HEK293T (cell line): Measurements from ENCODE around the gene PAX2.

Source experiments
- CTCF ChIA-PET: fragments of 350-600 bp; formaldehyde crosslinking; extraction: SDS; loops from one replicate; lab custom pipeline; 2021; ENCODE audit warnings: antibody characterized with exemption, inconsistent platforms; lab: Yijun Ruan, JAX
- POLR2A ChIA-PET: fragments of 350-600 bp; formaldehyde crosslinking; extraction: SDS; loops from one replicate; lab custom pipeline; 2020; ENCODE audit warnings: antibody characterized with exemption, inconsistent platforms; lab: Yijun Ruan, JAX
- DNase-seq: peaks from one replicate; pipeline ENCODE4 v3.0.0; 2012; ENCODE audit warnings: mixed read lengths; ENCODE audit errors: extremely low spot score
- ARNT ChIP-seq: fragments of 450-650 bp; IDR thresholded peaks from 2 replicates; pipeline ENCODE4 v1.6.1; 2017; ENCODE audit warnings: mild to moderate bottlenecking
- BHLHE40 ChIP-seq: fragments of 450-650 bp; IDR thresholded peaks from 2 replicates; pipeline ENCODE4 v1.6.1; 2016; ENCODE audit warnings: mild to moderate bottlenecking, moderate library complexity, borderline replicate concordance
- CTBP1 ChIP-seq: fragments of 450-650 bp; IDR thresholded peaks from 2 replicates; pipeline ENCODE4 v1.6.1; 2016; ENCODE audit warnings: borderline replicate concordance
- ELF4 ChIP-seq: fragments of 450-650 bp; IDR thresholded peaks from 2 replicates; pipeline ENCODE4 v1.6.1; 2017; ENCODE audit warnings: antibody characterized with exemption
- FOXA1 ChIP-seq: fragments of 450-650 bp; IDR thresholded peaks from 2 replicates; pipeline ENCODE4 v1.6.1; 2016; ENCODE audit warnings: mild to moderate bottlenecking
- FOXK2 ChIP-seq: fragments of 450-650 bp; IDR thresholded peaks from 2 replicates; pipeline ENCODE4 v1.6.1; 2016; ENCODE audit warnings: mild to moderate bottlenecking
- FOXM1 ChIP-seq: fragments of 450-650 bp; IDR thresholded peaks from 2 replicates; pipeline ENCODE4 v1.6.1; 2017; ENCODE audit warnings: mild to moderate bottlenecking, borderline replicate concordance
- HDGF ChIP-seq: fragments of 450-650 bp; IDR thresholded peaks from 2 replicates; pipeline ENCODE4 v1.6.1; 2017; ENCODE audit warnings: antibody characterized with exemption, borderline replicate concordance
- L3MBTL2 ChIP-seq: fragments of 450-650 bp; conservative IDR thresholded peaks from 2 replicates; pipeline ENCODE4 v1.6.1; 2016; ENCODE audit warnings: mild to moderate bottlenecking
- LEF1 ChIP-seq: fragments of 450-650 bp; IDR thresholded peaks from 2 replicates; pipeline ENCODE4 v1.6.1; 2017; ENCODE audit warnings: mild to moderate bottlenecking, borderline replicate concordance
- NFRKB ChIP-seq: fragments of 450-650 bp; IDR thresholded peaks from 2 replicates; pipeline ENCODE4 v1.6.1; 2016; ENCODE audit warnings: mild to moderate bottlenecking, moderate library complexity
- SP1 ChIP-seq: fragments of 450-650 bp; IDR thresholded peaks from 2 replicates; pipeline ENCODE4 v1.6.1; 2017
- SUZ12 ChIP-seq: fragments of 450-650 bp; IDR thresholded peaks from 2 replicates; pipeline ENCODE4 v1.6.1; 2016; ENCODE audit warnings: mild to moderate bottlenecking
- TARDBP ChIP-seq: fragments of 450-650 bp; IDR thresholded peaks from 2 replicates; pipeline ENCODE4 v1.6.1; 2016
- ZNF384 ChIP-seq: fragments of 450-650 bp; IDR thresholded peaks from 2 replicates; pipeline ENCODE4 v1.6.1; 2016
- TF ChIP-seq, protein P1 (sequence below): fragments of 450-650 bp; IDR thresholded peaks from 2 replicates; pipeline ENCODE4 v1.6.1; 2016

The PAX2 gene

DNA sequence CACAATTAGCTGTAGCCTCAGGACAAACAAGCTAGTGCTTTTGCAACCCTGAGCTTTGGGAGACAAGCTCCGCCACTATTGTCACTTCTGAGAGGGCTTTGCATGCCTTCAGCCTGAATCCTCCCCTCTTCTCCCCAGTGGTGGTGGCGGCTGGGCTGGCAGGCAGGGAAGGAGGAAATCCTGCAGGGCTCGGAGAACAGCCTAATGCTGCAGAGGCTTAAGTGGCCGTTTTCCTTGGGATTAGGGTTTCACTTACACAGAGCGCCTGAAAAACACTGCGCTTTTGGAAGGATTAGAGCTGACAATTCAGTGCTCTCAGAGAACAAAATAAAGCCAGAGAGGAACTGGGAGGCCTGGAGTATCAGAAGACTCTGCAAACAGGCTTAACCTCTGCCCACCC is 71.3 kb downstream of the PAX2 start:
- CTCF ChIA-PET, result interaction anchor here (1.0 kb wide), 1 partner anchor 59 kb away, joined by 3 read pairs; no protein-coding TSS in a partner anchor

DNA sequence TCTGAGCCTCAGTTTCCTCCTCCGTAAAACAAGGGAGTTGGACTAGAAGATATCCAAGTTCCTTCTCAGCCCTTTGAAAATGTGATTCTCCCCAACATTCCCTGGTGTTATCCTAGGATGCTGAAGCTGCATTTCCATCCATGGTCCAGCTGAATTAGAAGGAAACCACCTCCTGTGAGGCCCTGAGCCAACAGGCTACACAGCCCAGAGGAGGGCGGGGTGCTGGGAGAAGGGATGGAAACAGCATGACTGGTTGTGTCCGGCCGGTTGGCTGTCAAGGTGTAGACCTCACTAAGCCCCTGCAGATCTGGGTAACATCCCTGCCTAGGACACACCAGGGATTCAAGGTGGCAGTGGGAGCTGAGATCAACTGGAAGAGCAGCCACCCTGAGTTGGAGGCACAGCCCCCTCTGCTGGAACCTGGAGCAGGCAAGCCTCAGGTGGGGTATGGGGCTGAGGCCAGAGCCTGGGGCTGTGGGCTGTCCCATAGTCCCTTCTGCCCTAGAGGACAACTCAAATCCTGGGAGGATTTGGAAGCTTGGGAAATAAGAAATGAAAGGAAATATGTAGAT is 72.0 kb downstream of the PAX2 start:
- DNase-seq, result peak; percentile 68
- CTCF ChIA-PET, result interaction anchor here (0.6 kb wide), 1 partner anchor 9 kb away, joined by 4 read pairs; no protein-coding TSS in a partner anchor
- POLR2A ChIA-PET, result no interaction called here
- TF ChIP-seq NFRKB (no peak), HDGF (no peak), FOXA1 (no peak), FOXK2 (no peak)

More for the DNA sequence above, 71.3 kb downstream of the PAX2 start:
- no peak for DNase-seq
- TF ChIP-seq BHLHE40 (no peak), FOXA1 (no peak), NFRKB (no peak), L3MBTL2 (no peak), SP1 (no peak), FOXK2 (no peak), LEF1 (no peak), ZNF384 (no peak), TARDBP (no peak), ARNT (no peak), HDGF (no peak), CTBP1 (no peak)
- TF ChIP-seq, protein P1, sequence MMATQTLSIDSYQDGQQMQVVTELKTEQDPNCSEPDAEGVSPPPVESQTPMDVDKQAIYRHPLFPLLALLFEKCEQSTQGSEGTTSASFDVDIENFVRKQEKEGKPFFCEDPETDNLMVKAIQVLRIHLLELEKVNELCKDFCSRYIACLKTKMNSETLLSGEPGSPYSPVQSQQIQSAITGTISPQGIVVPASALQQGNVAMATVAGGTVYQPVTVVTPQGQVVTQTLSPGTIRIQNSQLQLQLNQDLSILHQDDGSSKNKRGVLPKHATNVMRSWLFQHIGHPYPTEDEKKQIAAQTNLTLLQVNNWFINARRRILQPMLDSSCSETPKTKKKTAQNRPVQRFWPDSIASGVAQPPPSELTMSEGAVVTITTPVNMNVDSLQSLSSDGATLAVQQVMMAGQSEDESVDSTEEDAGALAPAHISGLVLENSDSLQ, result no peak
- POLR2A ChIA-PET, result no interaction called here

DNA sequence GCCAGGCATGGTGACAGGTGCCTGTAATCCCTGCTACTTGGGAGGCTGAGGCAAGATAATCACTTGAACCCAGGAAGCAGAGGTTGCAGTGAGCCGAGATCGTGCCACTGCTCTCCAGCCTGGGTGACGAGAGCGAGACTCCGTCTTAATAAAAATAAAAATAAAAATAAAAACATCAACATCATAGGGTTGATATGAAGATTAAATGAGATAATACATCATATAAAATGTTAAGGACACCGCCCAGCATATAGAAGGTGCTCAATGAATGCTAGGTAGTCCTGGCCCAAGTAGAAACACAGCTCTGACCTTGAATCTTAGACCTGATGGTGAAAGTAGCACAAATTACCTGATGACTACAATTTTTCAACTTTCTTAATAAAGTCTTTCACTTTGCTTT is 74.0 kb downstream of the PAX2 start:
- no peak for DNase-seq
- CTCF ChIA-PET, result no interaction called here
- TF ChIP-seq ARNT (no peak), FOXA1 (no peak), CTBP1 (no peak), L3MBTL2 (no peak), SP1 (no peak), HDGF (no peak), LEF1 (no peak), ZNF384 (no peak), FOXM1 (no peak), NFRKB (no peak), TARDBP (no peak), ELF4 (no peak), FOXK2 (no peak), BHLHE40 (no peak), SUZ12 (no peak)
- TF ChIP-seq, protein P1, result no peak
- POLR2A ChIA-PET, result no interaction called here

DNA sequence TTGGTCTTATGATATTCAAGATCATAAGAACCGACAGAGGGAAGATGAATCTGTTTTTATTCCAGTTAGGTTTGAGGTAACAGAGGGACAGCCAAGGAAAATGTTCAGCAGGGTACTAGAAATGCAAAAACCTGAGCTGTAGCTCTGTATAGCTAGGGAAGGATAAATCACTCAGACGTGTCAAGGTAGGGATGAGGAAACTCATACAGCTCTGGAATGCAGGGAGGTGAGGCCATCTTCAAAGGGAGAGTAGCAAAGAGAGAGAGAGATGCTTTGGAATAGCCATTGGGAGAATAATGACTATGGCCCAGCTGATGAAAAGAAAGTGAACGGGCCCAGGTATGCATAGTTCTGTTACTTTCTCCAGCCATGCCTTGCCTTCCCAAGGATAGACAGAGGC is 77.8 kb downstream of the PAX2 start:
- TF ChIP-seq TARDBP, result no peak
- no peak for TF ChIP-seq ZNF384
- no peak for TF ChIP-seq BHLHE40
- TF ChIP-seq ELF4, result no peak
- TF ChIP-seq FOXM1, result no peak
- DNase-seq, result no peak
- POLR2A ChIA-PET, result no interaction called here
- CTCF ChIA-PET, result interaction anchor here (0.7 to 1.2 kb wide), 2 partner anchors 50 to 55 kb away, joined by 3 to 4 read pairs; no protein-coding TSS in a partner anchor

DNA sequence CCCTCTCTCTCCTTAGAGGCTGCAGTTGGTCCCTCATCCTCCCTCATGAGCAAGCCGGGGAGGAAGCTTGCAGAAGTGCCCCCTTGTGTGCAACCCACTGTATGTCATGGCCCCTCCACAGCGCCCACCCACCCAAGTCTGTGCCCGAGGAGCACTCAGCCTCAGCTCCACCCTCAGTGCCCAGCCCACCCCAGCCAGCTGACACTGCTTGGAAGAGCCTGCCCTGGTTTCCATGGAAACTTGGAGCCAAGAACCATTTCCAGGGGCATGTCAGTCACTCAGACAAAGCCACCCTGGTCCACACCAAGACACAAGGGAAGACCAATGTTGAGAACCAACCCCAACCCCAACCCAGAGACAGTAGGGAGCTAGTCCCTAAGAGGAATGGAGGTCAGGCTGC is 79.5 kb downstream of the PAX2 start:
- POLR2A ChIA-PET, result no interaction called here
- CTCF ChIA-PET, result interaction anchor here (0.5 kb wide), 1 partner anchor 47 kb away, joined by 3 read pairs; no protein-coding TSS in a partner anchor
- no peak for DNase-seq
- no peak for TF ChIP-seq ELF4
- TF ChIP-seq SUZ12, result no peak
- no peak for TF ChIP-seq NFRKB
- no peak for TF ChIP-seq SP1
- no peak for TF ChIP-seq HDGF
- TF ChIP-seq CTBP1, result no peak
- no peak for TF ChIP-seq ARNT

DNA sequence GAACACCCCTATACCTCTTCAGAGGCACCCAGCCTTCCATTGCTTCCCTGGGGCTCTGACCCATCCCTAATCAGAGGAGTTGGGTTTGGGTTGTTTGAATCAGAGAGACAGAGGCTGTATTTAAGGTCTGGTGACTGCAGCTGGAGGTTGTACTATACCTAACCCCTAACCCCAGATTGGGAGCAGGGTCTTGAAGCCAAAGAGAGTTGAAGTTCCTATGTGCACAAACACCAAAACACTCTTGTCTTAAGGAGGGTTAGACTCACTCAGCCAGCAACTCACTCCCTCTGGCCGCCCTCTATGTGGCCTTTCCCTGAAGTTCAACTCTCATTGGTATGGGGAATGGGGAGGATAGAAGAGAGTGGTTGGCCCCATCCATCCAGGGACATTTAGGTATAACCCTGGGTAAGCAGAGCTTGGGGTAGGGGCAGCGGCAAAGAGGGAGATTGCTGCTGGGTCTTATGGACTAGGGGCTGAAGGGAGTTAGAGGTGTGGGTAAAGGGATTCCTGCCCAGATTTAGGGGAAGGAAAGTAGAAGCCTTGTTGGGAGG is 80.0 kb downstream of the PAX2 start:
- CTCF ChIA-PET, result interaction anchor here (0.6 kb wide), 1 partner anchor 10 kb away, joined by 3 read pairs; no protein-coding TSS in a partner anchor

More for the DNA sequence above, 80.0 kb downstream of the PAX2 start:
- POLR2A ChIA-PET, result no interaction called here
- TF ChIP-seq ELF4, result no peak
- TF ChIP-seq NFRKB, result no peak
- TF ChIP-seq BHLHE40, result no peak
- TF ChIP-seq L3MBTL2, result no peak
- no peak for TF ChIP-seq SUZ12
- TF ChIP-seq LEF1, result no peak
- TF ChIP-seq ZNF384, result no peak
- no peak for TF ChIP-seq FOXK2
- TF ChIP-seq, protein P1, result no peak
- TF ChIP-seq HDGF, result no peak
- TF ChIP-seq FOXA1, result no peak
- DNase-seq, result no peak
